H1 (cell line): ENCODE data around the gene PPIL3. TPM values are rescaled to one million over a fixed set of nuclear protein-coding genes. Genes with fewer than 3 reads are reported as not detected.

Experiments
- BCL11A ChIP-seq, 2 experiments: IDR thresholded peaks; one replicate each; pipeline ENCODE4 v1.6.1; 2011; ENCODE audit warnings: low read depth in 2 of 2, low read length in 2 of 2, mild to moderate bottlenecking in 2 of 2
- CBX8 ChIP-seq: fragments of 300-800, 300-1000 bp; sonication (generic); IDR thresholded peaks from 2 replicates; pipeline ENCODE4 v1.7.1; 2016; ENCODE audit warnings: low read depth, low read length, borderline replicate concordance
- CTBP2 ChIP-seq: IDR thresholded peaks from 2 replicates; pipeline ENCODE4 v1.7.0; 2011; ENCODE audit warnings: borderline replicate concordance, mild to moderate bottlenecking, moderate library complexity, mixed read lengths, low read length; ENCODE audit not compliant: insufficient read depth, insufficient read length
- EGR1 ChIP-seq: IDR thresholded peaks from 2 replicates; pipeline ENCODE4 v1.6.1; 2011; ENCODE audit warnings: low read depth, low read length, borderline replicate concordance
- EP300 ChIP-seq, 2 experiments: IDR thresholded peaks; 1 replicate in 1 of 2; 2 replicates in 1 of 2; pipeline ENCODE4 v1.6.1; 2011 to 2012; ENCODE audit warnings: low read depth in 2 of 2, low read length in 2 of 2, mild to moderate bottlenecking in 2 of 2, borderline replicate concordance in 1 of 2, inconsistent platforms in 1 of 2, moderate library complexity in 1 of 2
- GTF2F1 ChIP-seq: IDR thresholded peaks from 2 replicates; pipeline ENCODE4 v1.6.1; 2012; ENCODE audit warnings: low read depth, low read length, improper control_type of control experiment, borderline replicate concordance
- JUN ChIP-seq: IDR thresholded peaks from 2 replicates; pipeline ENCODE4 v1.6.1; 2011; ENCODE audit warnings: low read depth, mild to moderate bottlenecking, improper control_type of control experiment, low read length
- KDM4A ChIP-seq: IDR thresholded peaks from one replicate; pipeline ENCODE4 v1.7.1; 2012; ENCODE audit warnings: low read depth, mild to moderate bottlenecking, moderate library complexity, low read length, inconsistent platforms; ENCODE audit not compliant: severe bottlenecking
- MAFK ChIP-seq: IDR thresholded peaks from 2 replicates; pipeline ENCODE4 v1.6.1; 2012; ENCODE audit warnings: low read depth, mild to moderate bottlenecking, improper control_type of control experiment, low read length
- POLR2AphosphoS5 ChIP-seq: IDR thresholded peaks from 2 replicates; pipeline ENCODE4 v1.6.1; 2011; ENCODE audit warnings: low read depth, low read length
- RAD21 ChIP-seq, 2 experiments: IDR thresholded peaks in 1 of 2; conservative IDR thresholded peaks in 1 of 2; 2 replicates each; pipeline ENCODE4 v1.6.1; 2011; ENCODE audit warnings: low read depth in 2 of 2, low read length in 2 of 2, improper control_type of control experiment in 1 of 2, inconsistent platforms in 1 of 2, mild to moderate bottlenecking in 1 of 2, moderate library complexity in 1 of 2
- SUZ12 ChIP-seq: fragments of 200-600 bp; sonication (generic); IDR thresholded peaks from 2 replicates; pipeline ENCODE4 v1.6.1; 2012; ENCODE audit warnings: mild to moderate bottlenecking, inconsistent platforms, low read length, moderate library complexity, mixed read lengths
- TCF12 ChIP-seq: IDR thresholded peaks from 2 replicates; pipeline ENCODE4 v1.6.1; 2011; ENCODE audit warnings: low read depth, mild to moderate bottlenecking, low read length
- polyA plus RNA-seq, 7 experiments: library from polyadenylated mRNA; depleted of rRNA in 3 of 7; stranded (reverse) in 5 of 7; unstranded in 2 of 7; fragments of >200 nt in 5 of 7; fragments of 200-250 nt in 2 of 7; gene quantifications; 1 replicate in 5 of 7; 2 replicates in 1 of 7; 4 replicates in 1 of 7; pipeline versions ENCODE4 v1.2.1 to v1.2.3, GENCODE V29; 2011 to 2013; ENCODE audit warnings: missing spikeins in 2 of 7, mixed read lengths in 2 of 7
- total RNA-seq: library from RNA; stranded (reverse); fragmentation: NEBNext Ultra II Directional; extraction: Animal tissue kit (Norgen Biotek cat#: 25700); gene quantifications from 2 replicates; pipeline ENCODE4 v1.2.1, GENCODE V29; 2021
- TF ChIP-seq, protein P1 (sequence below): IDR thresholded peaks from 2 replicates; pipeline ENCODE4 v1.6.1; 2012; ENCODE audit warnings: low read length, inconsistent platforms
- TF ChIP-seq, protein P2 (sequence below): IDR thresholded peaks from 2 replicates; pipeline ENCODE4 v1.6.1; 2012; ENCODE audit warnings: inconsistent platforms

PPIL3 gene
- total and polyA plus RNA-seq, 2 of the 8 experiments (the other 6 are each of a cell fraction or from before 2014, with no cell fraction given): 30.4 to 48.7 TPM

DNA sequence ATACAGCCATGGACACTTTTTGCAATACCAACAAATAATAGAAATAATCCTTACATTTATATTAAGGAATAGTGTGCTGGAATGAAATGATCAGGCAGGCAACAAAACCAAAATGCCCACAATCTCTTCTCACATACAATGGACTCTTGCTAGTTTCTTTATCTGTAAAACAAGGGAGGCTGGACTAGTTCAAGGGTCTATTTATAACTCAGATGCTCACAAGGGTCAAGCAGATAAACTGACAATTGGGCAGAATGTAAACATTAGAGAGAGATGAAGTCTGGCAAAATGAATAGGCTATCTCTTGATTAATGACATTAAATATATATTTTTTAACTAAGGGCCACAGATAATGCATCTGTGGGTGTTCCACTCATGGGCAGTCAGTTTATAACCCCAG is 11.4 kb downstream of the PPIL3 start (continued):
- TF ChIP-seq POLR2AphosphoS5 (no peak), CBX8 (no peak), SUZ12 (no peak), BCL11A (IDR thresholded peaks at IDR 0.05; ENCODE audit: low read depth in 2 of 2, low read length in 2 of 2) (no peak), TCF12 (no peak), GTF2F1 (no peak), EP300 (IDR thresholded peaks at IDR 0.05; ENCODE audit: borderline replicate concordance in 1 of 2, low read depth in 2 of 2, low read length in 2 of 2) (no peak), MAFK (no peak), KDM4A (no peak), CTBP2 (no peak), EGR1 (no peak), RAD21 (IDR thresholded peaks at IDR 0.05 in 1 of 2, conservative IDR thresholded peaks at IDR 0.05 in 1 of 2; ENCODE audit: low read depth in 2 of 2, low read length in 2 of 2) (no peak), JUN (no peak)
- TF ChIP-seq, protein P1, sequence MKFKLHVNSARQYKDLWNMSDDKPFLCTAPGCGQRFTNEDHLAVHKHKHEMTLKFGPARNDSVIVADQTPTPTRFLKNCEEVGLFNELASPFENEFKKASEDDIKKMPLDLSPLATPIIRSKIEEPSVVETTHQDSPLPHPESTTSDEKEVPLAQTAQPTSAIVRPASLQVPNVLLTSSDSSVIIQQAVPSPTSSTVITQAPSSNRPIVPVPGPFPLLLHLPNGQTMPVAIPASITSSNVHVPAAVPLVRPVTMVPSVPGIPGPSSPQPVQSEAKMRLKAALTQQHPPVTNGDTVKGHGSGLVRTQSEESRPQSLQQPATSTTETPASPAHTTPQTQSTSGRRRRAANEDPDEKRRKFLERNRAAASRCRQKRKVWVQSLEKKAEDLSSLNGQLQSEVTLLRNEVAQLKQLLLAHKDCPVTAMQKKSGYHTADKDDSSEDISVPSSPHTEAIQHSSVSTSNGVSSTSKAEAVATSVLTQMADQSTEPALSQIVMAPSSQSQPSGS: no peak
- TF ChIP-seq, protein P2, sequence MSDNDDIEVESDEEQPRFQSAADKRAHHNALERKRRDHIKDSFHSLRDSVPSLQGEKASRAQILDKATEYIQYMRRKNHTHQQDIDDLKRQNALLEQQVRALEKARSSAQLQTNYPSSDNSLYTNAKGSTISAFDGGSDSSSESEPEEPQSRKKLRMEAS: no peak
